GM12878 (cell line): ENCODE measurements around the gene NPNT. TPM values are rescaled to one million over a fixed set of nuclear protein-coding genes. Genes with fewer than 3 reads are reported as not detected.

ENCODE experiments used
- ATAC-seq: fragments of 200-7000 bp; cut with Tn5 transposase; 3 replicates; pipeline ENCODE4 v1.9.1; 2020; ENCODE audit warnings: mild to moderate bottlenecking, moderate library complexity
- BruUV-seq: library from RNA; stranded (reverse); fragments of 400-500 nt; replicated peaks from 2 replicates; lab custom pipeline; 2021; lab: Mats Ljungman, UMichigan
- CTCF ChIA-PET: fragments of 300-600 bp; sonication (Branson Sonifier 250); formaldehyde crosslinking; extraction: SDS; loops from one replicate; lab custom pipeline; 2021; ENCODE audit warnings: inconsistent platforms; lab: Yijun Ruan, JAX
- POLR2A ChIA-PET: fragments of 350-600 bp; formaldehyde crosslinking; extraction: SDS; loops from one replicate; lab custom pipeline; 2021; ENCODE audit warnings: inconsistent platforms; lab: Charles Lee
- RAD21 ChIA-PET: fragments of 300-600 bp; sonication (Branson Sonifier 250); formaldehyde crosslinking; loops from one replicate; lab custom pipeline; 2023; ENCODE audit warnings: antibody characterized with exemption; ENCODE audit not compliant: unreplicated experiment; lab: Charles Lee
- SMC1A ChIA-PET: fragments of 300-600 bp; sonication (Branson Sonifier 250); formaldehyde crosslinking; loops from one replicate; lab custom pipeline; 2023; ENCODE audit not compliant: unreplicated experiment, uncharacterized antibody; lab: Charles Lee
- DNase-seq: peaks from one replicate; pipeline ENCODE4 v3.0.0-alpha.2; 2011; ENCODE audit warnings: low read depth, low spot score
- FAIRE-seq: peaks from 3 replicates; lab custom pipeline; 2011; peaks lifted over from hg19 to GRCh38; lab: Jason Lieb, UNC
- H2AFZ ChIP-seq: 2 replicates; pipeline ENCODE4 v1.6.0; 2011; ENCODE audit warnings: low read depth, low read length, control low read depth; ENCODE audit not compliant: control insufficient read depth
- H3K27ac ChIP-seq: 2 replicates; pipeline ENCODE4 v1.5.1; 2011; ENCODE audit warnings: control low read depth; ENCODE audit not compliant: control insufficient read depth, insufficient read depth
- H3K27me3 ChIP-seq, 2 experiments: replicated peaks in 1 of 2; 2 replicates each; pipeline versions ENCODE4 v1.6.0 to v1.6.1; 2011; ENCODE audit warnings: low read length in 1 of 2; ENCODE audit not compliant: control insufficient read depth in 2 of 2, insufficient read depth in 2 of 2
- H3K36me3 ChIP-seq, 2 experiments: 2 replicates each; pipeline ENCODE4 v1.5.1; 2011; ENCODE audit warnings: low read length in 1 of 2; ENCODE audit not compliant: control insufficient read depth in 2 of 2, insufficient read depth in 2 of 2
- H3K4me1 ChIP-seq: 2 replicates; pipeline ENCODE4 v1.6.1; 2011; ENCODE audit warnings: mild to moderate bottlenecking, low read length, moderate library complexity, mixed read lengths; ENCODE audit not compliant: control insufficient read depth, insufficient read depth
- H3K4me2 ChIP-seq: 2 replicates; pipeline ENCODE4 v1.6.0; 2011; ENCODE audit warnings: control low read depth; ENCODE audit not compliant: control insufficient read depth, insufficient read depth
- H3K4me3 ChIP-seq: fragments of 200-600 bp; sonication (generic); 2 replicates; pipeline ENCODE4 v1.5.1; 2016
- H3K79me2 ChIP-seq: 2 replicates; pipeline ENCODE4 v1.6.0; 2011; ENCODE audit warnings: low read length; ENCODE audit not compliant: control insufficient read depth, insufficient read depth
- H3K9ac ChIP-seq: 2 replicates; pipeline ENCODE4 v1.8.0; 2011; ENCODE audit warnings: low read length, control low read depth, mixed read lengths; ENCODE audit not compliant: control insufficient read depth, insufficient read depth
- H3K9me3 ChIP-seq: replicated peaks from 3 replicates; pipeline ENCODE4 v1.5.1; 2011; ENCODE audit warnings: mild to moderate bottlenecking, low read length; ENCODE audit not compliant: control insufficient read depth, insufficient read depth
- H4K20me1 ChIP-seq: 2 replicates; pipeline ENCODE4 v1.6.0; 2011; ENCODE audit not compliant: control insufficient read depth, insufficient read depth
- CHD4 ChIP-seq: fragments of 200-600 bp; sonication (generic); IDR thresholded peaks from 2 replicates; pipeline ENCODE4 v1.6.1; 2016; ENCODE audit warnings: mild to moderate bottlenecking
- CUX1 ChIP-seq: IDR thresholded peaks from 2 replicates; pipeline ENCODE4 v1.6.1; 2012; ENCODE audit warnings: improper control_type of control experiment, low read depth, low read length; ENCODE audit not compliant: insufficient replicate concordance
- E2F4 ChIP-seq: IDR thresholded peaks from 2 replicates; pipeline ENCODE4 v1.6.1; 2012; ENCODE audit warnings: low read depth, low read length, improper control_type of control experiment
- EED ChIP-seq: sonication (generic); IDR thresholded peaks from 2 replicates; pipeline ENCODE4 v1.6.1; 2016; ENCODE audit warnings: antibody characterized with exemption, low read depth
- EGR1 ChIP-seq, 2 experiments: IDR thresholded peaks; 1 replicate in 1 of 2; 2 replicates in 1 of 2; pipeline ENCODE4 v1.6.1; 2011 to 2012; ENCODE audit warnings: low read depth in 2 of 2, low read length in 2 of 2, borderline replicate concordance in 1 of 2, mild to moderate bottlenecking in 1 of 2, moderate library complexity in 1 of 2
- ESRRA ChIP-seq: IDR thresholded peaks from 2 replicates; pipeline ENCODE4 v1.6.1; 2012; ENCODE audit warnings: mild to moderate bottlenecking, low read length, improper control_type of control experiment
- IKZF2 ChIP-seq, 2 experiments: fragments of 450-650 bp; IDR thresholded peaks; 2 replicates each; pipeline ENCODE4 v1.6.1; 2017; ENCODE audit warnings: mild to moderate bottlenecking in 2 of 2, moderate library complexity in 2 of 2
- KAT2A ChIP-seq: conservative IDR thresholded peaks from 2 replicates; pipeline ENCODE4 v1.6.1; 2011; ENCODE audit warnings: low read depth, low read length; ENCODE audit not compliant: control insufficient read depth
- RB1 ChIP-seq: fragments of 450-650 bp; formaldehyde crosslinking; IDR thresholded peaks from 2 replicates; pipeline ENCODE4 v1.6.1; 2017; ENCODE audit warnings: mild to moderate bottlenecking, borderline replicate concordance
- RELA ChIP-seq: fragments of 450-650 bp; IDR thresholded peaks from 2 replicates; pipeline ENCODE4 v1.8.0; 2014; ENCODE audit warnings: borderline replicate concordance; ENCODE audit not compliant: partially characterized antibody
- RELB ChIP-seq: fragments of 450-650 bp; IDR thresholded peaks from 2 replicates; pipeline ENCODE4 v1.6.1; 2017; ENCODE audit warnings: low read depth, mild to moderate bottlenecking, moderate library complexity
- RFX5 ChIP-seq: IDR thresholded peaks from 2 replicates; pipeline ENCODE4 v1.6.1; 2011; ENCODE audit warnings: low read depth, low read length, improper control_type of control experiment
- SIN3A ChIP-seq: IDR thresholded peaks from 2 replicates; pipeline ENCODE4 v1.6.1; 2012; ENCODE audit warnings: low read depth, low read length, improper control_type of control experiment
- SP1 ChIP-seq: IDR thresholded peaks from one replicate; pipeline ENCODE4 v1.6.1; 2011; ENCODE audit warnings: low read depth, low read length
- SREBF1 ChIP-seq: IDR thresholded peaks from 2 replicates; pipeline ENCODE4 v1.6.1; 2012; ENCODE audit warnings: mild to moderate bottlenecking, low read length
- STAT1 ChIP-seq: fragments of 450-650 bp; conservative IDR thresholded peaks from 2 replicates; pipeline ENCODE4 v1.6.1; 2014; ENCODE audit warnings: antibody characterized with exemption, mild to moderate bottlenecking
- WGBS: methylation state at CpG from one replicate; pipeline ENCODE4 v1.1.6; 2016; ENCODE audit warnings: low lambda C conversion rate; ENCODE audit not compliant: insufficient replicate concordance, insufficient coverage; ENCODE audit errors: missing lambda C conversion rate; 5-methylcytosine and 5-hydroxymethylcytosine counted together
- in situ Hi-C: fragments of 300-500 bp; cut with MboI; formaldehyde crosslinking; loops from 9 replicates; pipeline ENCODE4 v1.14.3; 2018; ENCODE audit warnings: mixed read lengths
- intact Hi-C: fragments of 100-400 bp; cut with micrococcal nuclease; formaldehyde crosslinking; loops from one replicate; pipeline ENCODE4 v1.14.2; 2022; ENCODE audit not compliant: unreplicated experiment
- polyA plus RNA-seq, 11 experiments: library from polyadenylated mRNA; depleted of rRNA in 4 of 11; unstranded in 6 of 11; stranded (reverse) in 5 of 11; fragments of >200 nt; fragmentation: Nextera tagmentation in 4 of 11; fragmentation: Illumina TruSeq in 1 of 11; extraction: Ambion mirVana in 4 of 11; extraction: Trizol in 1 of 11; gene quantifications; 1 replicate in 1 of 11; 2 replicates in 10 of 11; pipeline versions ENCODE4 v1.2.1 to v1.2.3, GENCODE V29; 2011 to 2016; ENCODE audit warnings: inconsistent platforms in 2 of 11, missing spikeins in 2 of 11, low read depth in 1 of 11
- total RNA-seq, 4 experiments: library from RNA; depleted of rRNA in 3 of 4; stranded (reverse); fragments of >200 nt in 3 of 4; fragmentation: Illumina TruSeq in 1 of 4; extraction: Trizol in 1 of 4; gene quantifications; 2 replicates each; pipeline versions ENCODE4 v1.2.1 to v1.2.3, GENCODE V29; 2013 to 2021
- TF ChIP-seq, protein P1 (sequence below): IDR thresholded peaks from 2 replicates; pipeline ENCODE4 v1.6.1; 2011; ENCODE audit warnings: mild to moderate bottlenecking, low read depth, low read length, moderate library complexity; ENCODE audit not compliant: insufficient replicate concordance

The NPNT gene
- total and polyA plus RNA-seq, 10 of the 15 experiments (the other 5 are each of a cell fraction or from before 2014, with no cell fraction given) = 0.18 to 70.5 (median 54.1) TPM

DNA sequence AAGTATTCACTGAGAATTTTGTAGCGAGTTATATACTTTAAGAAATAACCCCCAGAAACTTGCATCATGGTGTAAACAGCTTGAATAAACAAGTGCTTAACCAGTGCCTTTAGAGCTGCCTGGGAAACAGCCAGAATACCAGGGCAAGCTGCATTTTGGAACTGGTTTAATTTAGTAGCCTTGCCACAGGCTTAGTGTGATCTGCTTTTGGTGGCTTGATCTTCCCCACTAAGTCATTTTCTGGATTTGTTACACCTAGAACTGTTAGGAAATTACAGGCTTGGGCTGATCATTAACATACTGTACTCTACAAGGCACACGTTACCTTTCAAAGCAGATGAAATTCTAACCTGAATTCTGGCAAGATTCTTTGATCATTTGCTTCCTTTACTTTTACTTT, 35.4 kb downstream of the NPNT start:
- intact Hi-C loops = no loop called here
- WGBS = 39% methylated on average over 2 of the region's 2 CpGs
- no peak overlapping the region for H3K9ac ChIP-seq
- no peaks in the 10 kb centered on the region for H3K9me3 ChIP-seq
- no peaks in the 10 kb centered on the region for H3K27me3 ChIP-seq
- no peak overlapping the region for H3K4me2 ChIP-seq
- H3K4me3 ChIP-seq = no peak overlapping the region
- FAIRE-seq (no peak), DNase-seq (no peak), ATAC-seq (no peak)
- ChIA-PET CTCF (no interaction called here), POLR2A (no interaction called here), SMC1A (interaction anchor here (0.6 kb wide), 1 partner anchor 29 kb away, joined by 3 read pairs; no protein-coding TSS in a partner anchor), RAD21 (no interaction called here)
- H4K20me1 ChIP-seq = no peaks in the 10 kb centered on the region
- BruUV-seq = no TSS peak
- no peaks in the 10 kb centered on the region for H3K36me3 ChIP-seq
- in situ Hi-C loops = no loop called here
- H3K4me1 ChIP-seq = peaks cover 4% of the 10 kb centered on the region; the same call in 1 of the 2 replicates
- H3K79me2 ChIP-seq = no peaks in the 10 kb centered on the region
- H2AFZ ChIP-seq = no peak overlapping the region
- H3K27ac ChIP-seq = no peak overlapping the region
- TF ChIP-seq E2F4 = no peak
- no peak for TF ChIP-seq STAT1
- TF ChIP-seq EED = no peak
- no peak for TF ChIP-seq RELA
- TF ChIP-seq SP1 = no peak
- no peak for TF ChIP-seq KAT2A
- TF ChIP-seq, protein P1, sequence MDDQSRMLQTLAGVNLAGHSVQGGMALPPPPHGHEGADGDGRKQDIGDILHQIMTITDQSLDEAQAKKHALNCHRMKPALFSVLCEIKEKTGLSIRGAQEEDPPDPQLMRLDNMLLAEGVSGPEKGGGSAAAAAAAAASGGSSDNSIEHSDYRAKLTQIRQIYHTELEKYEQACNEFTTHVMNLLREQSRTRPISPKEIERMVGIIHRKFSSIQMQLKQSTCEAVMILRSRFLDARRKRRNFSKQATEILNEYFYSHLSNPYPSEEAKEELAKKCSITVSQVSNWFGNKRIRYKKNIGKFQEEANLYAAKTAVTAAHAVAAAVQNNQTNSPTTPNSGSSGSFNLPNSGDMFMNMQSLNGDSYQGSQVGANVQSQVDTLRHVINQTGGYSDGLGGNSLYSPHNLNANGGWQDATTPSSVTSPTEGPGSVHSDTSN = no peak
- TF ChIP-seq SREBF1 = no peak
- no peak for TF ChIP-seq CHD4
- no peak for TF ChIP-seq SIN3A
- no peak for TF ChIP-seq EGR1 (IDR thresholded peaks at IDR 0.05; ENCODE audit: borderline replicate concordance in 1 of 2, low read depth in 2 of 2, low read length in 2 of 2)
- TF ChIP-seq IKZF2 (IDR thresholded peaks at IDR 0.05) = no peak
- no peak for TF ChIP-seq ESRRA
- TF ChIP-seq CUX1 = no peak
- no peak for TF ChIP-seq RB1
- TF ChIP-seq RFX5 = no peak
- TF ChIP-seq RELB = no peak
